IPS-15b (cell line): ENCODE measurements around the gene SHLD1.
"Not testable (repeated sequence)": the region's sequence is repeated elsewhere in the genome, so short reads cannot be mapped to it uniquely, and the experiment has no call there.

Source experiments
- H3K27me3 ChIP-seq: one replicate; pipeline ENCODE4 v1.6.1; 2013; ENCODE audit warnings: low read length; ENCODE audit not compliant: control insufficient read depth, insufficient read depth
- H3K36me3 ChIP-seq: one replicate; pipeline ENCODE4 v1.6.1; 2013; ENCODE audit warnings: low read length; ENCODE audit not compliant: control insufficient read depth, insufficient read depth
- H3K4me1 ChIP-seq: one replicate; pipeline ENCODE4 v1.6.1; 2013; ENCODE audit warnings: mild to moderate bottlenecking, low read length; ENCODE audit not compliant: control insufficient read depth, insufficient read depth
- H3K4me3 ChIP-seq: one replicate; pipeline ENCODE4 v1.5.1; 2013; ENCODE audit warnings: low read depth, low read length
- H3K9ac ChIP-seq: one replicate; pipeline ENCODE4 v1.6.1; 2013; ENCODE audit warnings: low read depth, mild to moderate bottlenecking, low read length
- H3K9me3 ChIP-seq: one replicate; pipeline ENCODE4 v1.6.1; 2013; ENCODE audit warnings: mild to moderate bottlenecking, low read length; ENCODE audit not compliant: control insufficient read depth, insufficient read depth

Gene SHLD1

GRCh38 chr20:5720696-5721095 is 29.5 kb upstream of the SHLD1 start:
- no peaks in the 10 kb centered on the region for H3K36me3 ChIP-seq
- H3K9me3 ChIP-seq = no peaks in the 10 kb centered on the region
- H3K27me3 ChIP-seq = no peaks in the 10 kb centered on the region
- no peak overlapping the region for H3K4me3 ChIP-seq
- H3K9ac ChIP-seq = no peak overlapping the region
- peaks cover 2% of the 10 kb centered on the region for H3K4me1 ChIP-seq

GRCh38 chr20:5721356-5721755 is 28.8 kb upstream of the SHLD1 start:
- not testable (repeated sequence) for H3K9me3 ChIP-seq, H3K27me3 ChIP-seq, H3K36me3 ChIP-seq, H3K9ac ChIP-seq, H3K4me1 ChIP-seq, H3K4me3 ChIP-seq

- no peaks in the 10 kb centered on the region for H3K9me3 ChIP-seq
- no peaks in the 10 kb centered on the region for H3K27me3 ChIP-seq
- H3K4me1 ChIP-seq = peaks cover 2% of the 10 kb centered on the region
- H3K4me3 ChIP-seq = no peak overlapping the region
- H3K9ac ChIP-seq = no peak overlapping the region
- no peaks in the 10 kb centered on the region for H3K36me3 ChIP-seq
Observed at GRCh38 chr20:5722927-5723326, 27.3 kb upstream of the SHLD1 start.

GRCh38 chr20:5725183-5725463 is 25.1 kb upstream of the SHLD1 start:
- H3K9ac ChIP-seq, H3K9me3 ChIP-seq, H3K36me3 ChIP-seq, H3K4me3 ChIP-seq, H3K27me3 ChIP-seq, H3K4me1 ChIP-seq: not testable (repeated sequence)

GRCh38 chr20:5727018-5727515 is 23.1 kb upstream of the SHLD1 start:
- no peaks in the 10 kb centered on the region for H3K36me3 ChIP-seq
- H3K9ac ChIP-seq = no peak overlapping the region
- H3K4me3 ChIP-seq = no peak overlapping the region
- no peaks in the 10 kb centered on the region for H3K9me3 ChIP-seq
- H3K27me3 ChIP-seq = no peaks in the 10 kb centered on the region
- H3K4me1 ChIP-seq = no peaks in the 10 kb centered on the region

GRCh38 chr20:5729348-5729747 is 20.9 kb upstream of the SHLD1 start:
- no peak overlapping the region for H3K9ac ChIP-seq
- H3K4me3 ChIP-seq = no peak overlapping the region
- H3K4me1 ChIP-seq = no peaks in the 10 kb centered on the region
- no peaks in the 10 kb centered on the region for H3K9me3 ChIP-seq
- no peaks in the 10 kb centered on the region for H3K27me3 ChIP-seq
- H3K36me3 ChIP-seq = no peaks in the 10 kb centered on the region

GRCh38 chr20:5730131-5730530 is 20.1 kb upstream of the SHLD1 start:
- no peak overlapping the region for H3K4me3 ChIP-seq
- H3K4me1 ChIP-seq = no peaks in the 10 kb centered on the region
- H3K9me3 ChIP-seq = no peaks in the 10 kb centered on the region
- no peaks in the 10 kb centered on the region for H3K27me3 ChIP-seq
- no peaks in the 10 kb centered on the region for H3K36me3 ChIP-seq
- H3K9ac ChIP-seq = no peak overlapping the region

- Histone ChIP-seq H3K4me1 (no peaks in the 10 kb centered on the region), H3K4me3 (no peak overlapping the region), H3K9me3 (no peaks in the 10 kb centered on the region), H3K36me3 (no peaks in the 10 kb centered on the region), H3K27me3 (no peaks in the 10 kb centered on the region), H3K9ac (no peak overlapping the region)
Observed at GRCh38 chr20:5731753-5732366, 18.3 kb upstream of the SHLD1 start.

- H3K27me3 ChIP-seq = no peaks in the 10 kb centered on the region
- H3K36me3 ChIP-seq = no peaks in the 10 kb centered on the region
- no peaks in the 10 kb centered on the region for H3K4me1 ChIP-seq
- no peaks in the 10 kb centered on the region for H3K9me3 ChIP-seq
- H3K4me3 ChIP-seq = no peak overlapping the region
- H3K9ac ChIP-seq = no peak overlapping the region
Observed at GRCh38 chr20:5734602-5735001, 15.6 kb upstream of the SHLD1 start.

GRCh38 chr20:5735845-5736510 is 14.2 kb upstream of the SHLD1 start:
- no peaks in the 10 kb centered on the region for H3K4me1 ChIP-seq
- H3K36me3 ChIP-seq = no peaks in the 10 kb centered on the region
- H3K9ac ChIP-seq = no peak overlapping the region
- no peak overlapping the region for H3K4me3 ChIP-seq
- no peaks in the 10 kb centered on the region for H3K27me3 ChIP-seq
- H3K9me3 ChIP-seq = no peaks in the 10 kb centered on the region

- no peaks in the 10 kb centered on the region for H3K36me3 ChIP-seq
- no peak overlapping the region for H3K4me3 ChIP-seq
- H3K27me3 ChIP-seq = no peaks in the 10 kb centered on the region
- H3K9ac ChIP-seq = no peak overlapping the region
- no peaks in the 10 kb centered on the region for H3K4me1 ChIP-seq
- H3K9me3 ChIP-seq = no peaks in the 10 kb centered on the region
Observed at GRCh38 chr20:5737619-5737953, 12.6 kb upstream of the SHLD1 start.

- Histone ChIP-seq H3K27me3 (no peaks in the 10 kb centered on the region), H3K4me3 (no peak overlapping the region), H3K36me3 (no peaks in the 10 kb centered on the region), H3K9me3 (no peaks in the 10 kb centered on the region), H3K9ac (no peak overlapping the region), H3K4me1 (no peaks in the 10 kb centered on the region)
Observed at GRCh38 chr20:5737966-5738365, 12.2 kb upstream of the SHLD1 start.
